NCI-H2196 treated with DMSO at 0.1 percent for 48 hours (cell line): ENCODE data around the gene CPSF2.
"Not testable (repeated sequence)": the region's sequence is repeated elsewhere in the genome, so short reads cannot be mapped to it uniquely, and the experiment has no call there.

Experiments
- DNase-seq: peaks from one replicate; lab custom pipeline; 2025; ENCODE audit not compliant: unreplicated experiment; lab: John Stamatoyannopoulos, UW

The CPSF2 gene

DNA sequence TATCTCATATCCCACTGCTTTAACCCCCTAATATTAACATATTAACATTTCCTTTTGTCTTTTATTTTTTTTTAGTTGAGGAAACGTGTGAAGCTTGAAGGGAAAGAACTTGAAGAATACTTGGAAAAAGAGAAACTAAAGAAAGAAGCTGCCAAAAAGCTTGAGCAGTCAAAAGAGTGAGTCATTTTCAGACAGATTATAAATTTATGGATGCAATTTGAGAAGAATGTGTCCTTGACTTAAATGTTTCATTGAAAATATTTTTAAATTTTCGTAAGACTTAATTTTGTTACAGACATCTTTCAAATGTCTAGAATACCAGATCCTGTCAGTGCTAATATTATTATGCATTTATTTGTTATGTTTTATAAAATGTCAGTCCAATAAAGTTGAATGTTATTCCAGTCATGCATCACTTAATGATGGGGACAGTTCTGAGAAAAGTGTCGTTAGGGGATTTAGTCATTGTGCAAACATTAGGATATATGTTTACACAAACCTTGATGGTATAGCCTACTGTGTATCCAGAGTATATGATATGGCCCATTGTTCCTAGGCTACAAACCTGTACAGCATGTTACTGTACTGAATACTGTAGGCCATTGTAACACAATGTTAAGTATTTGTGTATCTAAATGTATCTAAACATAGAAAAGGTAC, 32.6 kb downstream of the CPSF2 start:
- DNase-seq: no peak

DNA sequence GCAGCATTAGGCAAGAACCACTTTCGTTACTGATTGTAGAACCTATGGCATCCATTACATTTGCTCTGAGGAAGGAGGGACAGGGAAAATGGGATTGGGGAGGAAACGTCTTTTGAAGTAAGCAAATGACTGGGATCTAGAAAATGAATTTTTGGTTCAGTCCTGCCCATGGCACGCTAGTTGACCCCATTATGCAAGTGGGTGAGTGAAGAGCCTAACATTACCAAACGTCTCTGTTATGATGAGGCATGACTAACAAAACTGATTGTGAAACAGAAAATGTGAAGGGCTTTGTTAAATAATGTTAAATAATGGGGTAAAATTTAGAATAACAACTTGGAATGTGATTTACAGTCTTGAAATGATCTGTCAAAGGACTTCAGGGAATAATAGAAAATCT, 38.9 kb downstream of the CPSF2 start:
- no peak for DNase-seq

DNA sequence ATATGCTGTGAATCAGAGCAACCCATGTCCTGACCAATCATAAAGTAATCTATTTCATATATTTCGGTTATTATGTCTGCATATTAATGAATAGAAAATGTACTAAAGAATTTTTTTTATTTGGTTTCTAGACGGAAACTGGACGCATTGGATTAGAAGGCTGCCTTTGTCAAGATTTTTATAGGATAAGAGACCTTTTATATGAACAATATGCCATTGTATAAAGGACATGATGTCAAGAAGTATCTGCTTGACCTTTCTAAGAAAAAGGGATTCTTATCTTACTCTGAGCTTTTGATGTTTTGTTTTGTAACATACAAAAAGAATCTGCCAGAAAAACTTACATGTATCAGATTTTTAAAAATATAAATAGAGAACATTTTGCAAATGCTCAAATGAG, 39.8 kb downstream of the CPSF2 start:
- DNase-seq: no peak

DNA sequence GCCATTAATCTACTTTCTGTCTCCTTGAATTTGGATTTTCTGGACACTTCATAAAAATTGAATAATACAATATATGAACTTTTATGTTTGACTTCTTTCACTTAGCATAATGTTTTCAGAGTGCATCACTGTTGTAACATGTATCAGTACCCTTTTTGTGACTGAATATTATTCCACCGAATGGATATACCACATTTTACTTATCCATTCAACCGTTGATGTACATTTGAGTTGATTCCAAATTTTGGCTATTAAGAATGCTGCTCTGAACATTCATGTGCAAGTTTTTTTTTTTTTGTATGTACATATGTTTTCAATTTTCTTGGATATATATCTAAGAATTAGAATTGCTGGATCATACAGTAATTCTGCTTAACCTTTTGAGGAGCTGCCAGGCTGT, 43.2 kb downstream of the CPSF2 start:
- DNase-seq: no peak

DNA sequence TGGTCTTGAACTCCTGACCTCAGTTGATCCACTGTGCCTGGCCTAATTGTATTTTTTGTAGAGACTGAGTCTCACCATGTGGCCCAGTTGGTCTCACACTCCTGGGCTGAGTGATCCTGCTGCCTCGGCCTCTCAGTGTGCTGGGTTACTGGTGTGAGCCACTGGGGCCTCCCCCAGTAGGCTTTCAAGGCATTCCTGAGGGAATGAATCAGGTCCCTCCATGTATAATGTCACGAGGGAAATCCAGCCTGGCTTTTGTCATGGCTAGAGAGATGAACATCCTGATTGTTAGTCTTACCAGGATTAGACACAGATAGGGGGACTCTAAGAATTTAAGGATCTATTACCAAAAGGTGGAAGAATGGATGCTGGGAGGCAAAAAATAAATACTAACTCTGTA, 51.9 kb downstream of the CPSF2 start:
- DNase-seq: no peak

DNA sequence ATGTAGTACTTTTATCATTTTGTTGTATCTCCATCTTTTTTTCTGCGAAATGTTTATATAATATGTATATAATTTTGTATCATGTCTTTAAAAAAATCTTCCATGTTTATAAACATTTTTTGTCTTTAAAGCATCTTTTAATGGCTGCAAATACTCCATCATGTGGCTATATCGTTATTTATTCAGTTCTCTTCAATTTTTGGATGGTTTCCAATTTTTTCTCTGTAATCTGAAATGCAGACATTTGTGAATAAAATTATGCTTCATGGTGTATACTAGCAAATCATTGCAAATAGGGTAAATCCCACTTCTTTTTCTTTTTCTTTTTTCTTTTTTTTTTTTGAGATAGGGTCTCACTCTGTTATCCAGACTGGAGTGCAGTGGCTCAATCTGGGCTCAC, 54.0 kb downstream of the CPSF2 start:
- DNase-seq: no peak

DNA sequence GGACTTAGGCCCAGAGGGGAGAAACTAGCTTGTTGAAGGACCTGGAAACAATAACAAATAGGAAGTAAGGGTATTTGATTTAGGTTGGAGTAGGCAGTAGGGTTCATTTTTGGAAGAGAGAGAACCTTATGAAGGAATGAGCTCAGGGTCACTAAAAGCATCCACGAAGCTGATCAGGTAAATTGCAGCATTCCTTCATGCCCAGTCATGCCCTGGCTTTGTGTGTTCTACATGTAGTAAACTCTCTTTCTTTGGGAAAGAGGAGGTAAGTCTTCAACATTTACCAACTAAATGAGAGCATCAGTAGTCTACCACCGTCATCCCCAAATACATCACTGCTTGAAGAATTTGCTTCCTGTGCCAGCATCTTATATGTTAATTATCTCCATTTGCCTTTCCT, 54.7 kb downstream of the CPSF2 start:
- DNase-seq: no peak

DNA sequence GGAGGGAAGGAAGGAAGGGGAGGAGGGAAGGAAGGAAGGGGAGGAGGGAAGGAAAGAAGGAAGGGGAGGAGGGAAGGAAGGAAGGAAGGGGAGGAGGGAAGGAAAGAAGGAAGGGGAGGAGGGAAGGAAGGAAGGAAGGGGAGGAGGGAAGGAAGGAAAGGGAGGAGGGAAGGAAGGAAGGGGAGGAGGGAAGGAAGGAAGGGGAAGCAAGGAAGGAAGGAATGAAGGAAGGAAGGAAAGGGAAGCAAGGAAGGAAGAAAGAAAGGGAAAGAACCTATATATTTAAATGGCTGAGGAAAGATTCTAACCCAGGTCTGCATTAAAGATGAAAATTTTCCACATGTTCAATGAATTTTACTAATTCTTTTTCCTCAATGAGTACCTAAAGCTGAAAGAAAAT, 57.4 kb downstream of the CPSF2 start:
- not testable (repeated sequence) for DNase-seq

DNA sequence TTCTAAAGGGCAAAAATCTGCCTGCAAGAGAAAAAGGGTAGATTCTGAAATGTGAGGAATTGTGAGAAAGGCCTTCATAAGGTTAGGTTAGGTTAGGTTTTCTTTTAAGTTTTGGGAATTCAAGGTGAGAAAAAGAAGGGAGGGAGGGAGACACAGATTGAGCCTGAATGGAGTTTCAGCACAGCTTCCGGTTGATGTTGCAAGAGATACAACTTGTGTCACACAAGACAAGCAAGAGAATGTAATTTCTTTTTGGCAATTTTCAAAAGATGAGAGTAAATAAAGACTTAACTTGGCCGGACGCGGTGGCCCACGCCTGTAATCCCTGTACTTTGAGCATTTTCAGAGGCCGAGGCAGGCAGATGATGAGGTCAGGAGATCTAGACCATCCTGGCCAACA, 63.8 kb downstream of the CPSF2 start:
- no peak for DNase-seq

DNA sequence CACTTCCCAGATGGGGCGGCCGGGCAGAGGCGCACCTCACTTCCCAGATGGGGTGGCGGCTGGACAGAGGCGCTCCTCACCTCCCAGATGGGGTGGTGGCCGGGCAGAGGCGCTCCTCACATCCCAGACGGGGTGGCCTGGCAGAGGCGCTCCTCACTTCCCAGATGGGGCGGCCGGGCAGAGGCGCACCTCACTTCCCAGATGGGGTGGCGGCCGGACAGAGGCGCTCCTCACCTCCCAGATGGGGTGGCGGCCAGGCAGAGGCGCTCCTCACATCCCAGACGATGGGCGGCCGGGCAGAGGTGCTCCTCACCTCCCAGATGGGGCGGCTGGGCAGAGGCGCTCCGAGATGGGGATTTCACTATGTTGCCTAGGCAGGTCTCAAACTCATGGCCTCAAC, 65.8 kb downstream of the CPSF2 start:
- DNase-seq: not testable (repeated sequence)

DNA sequence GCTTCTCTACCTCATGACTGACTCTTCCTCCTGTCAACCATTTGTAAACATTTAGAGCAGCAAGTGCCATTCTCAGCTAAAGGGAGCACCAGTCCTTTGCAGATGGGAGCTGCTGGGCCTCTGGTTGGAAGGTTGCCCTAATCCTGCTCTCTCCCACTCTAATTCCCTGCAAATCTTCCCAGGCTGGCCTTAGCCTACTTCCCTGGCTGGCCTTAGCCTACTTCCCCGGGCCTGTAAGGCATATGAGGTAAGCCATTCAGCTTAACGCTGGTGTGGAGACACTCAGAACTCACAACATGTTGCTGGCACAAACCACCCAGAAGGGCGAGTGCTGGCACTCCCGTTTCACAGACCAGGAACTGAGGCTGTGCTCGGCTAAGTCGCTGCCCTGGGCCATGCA, 69.0 kb downstream of the CPSF2 start:
- no peak for DNase-seq

DNA sequence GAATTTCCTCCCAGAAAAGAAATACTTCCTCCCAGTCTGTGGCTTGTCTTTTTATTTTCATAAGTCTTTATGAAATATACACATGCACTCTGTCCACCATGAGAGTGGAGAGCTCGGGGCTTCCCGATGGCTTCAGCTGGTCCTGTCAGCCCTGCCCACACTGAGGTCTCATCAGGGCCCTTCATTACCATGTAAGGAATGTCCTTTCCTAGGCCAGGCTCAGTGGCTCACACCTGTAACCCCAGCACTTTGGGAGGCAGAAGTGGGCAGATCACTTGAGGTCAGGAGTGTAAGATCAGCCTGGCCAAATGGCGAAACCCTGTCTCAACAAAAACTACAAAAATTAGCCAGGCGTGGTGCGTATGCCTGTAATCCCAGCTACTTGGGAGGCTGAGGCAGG, 77.0 kb downstream of the CPSF2 start:
- DNase-seq: no peak

DNA sequence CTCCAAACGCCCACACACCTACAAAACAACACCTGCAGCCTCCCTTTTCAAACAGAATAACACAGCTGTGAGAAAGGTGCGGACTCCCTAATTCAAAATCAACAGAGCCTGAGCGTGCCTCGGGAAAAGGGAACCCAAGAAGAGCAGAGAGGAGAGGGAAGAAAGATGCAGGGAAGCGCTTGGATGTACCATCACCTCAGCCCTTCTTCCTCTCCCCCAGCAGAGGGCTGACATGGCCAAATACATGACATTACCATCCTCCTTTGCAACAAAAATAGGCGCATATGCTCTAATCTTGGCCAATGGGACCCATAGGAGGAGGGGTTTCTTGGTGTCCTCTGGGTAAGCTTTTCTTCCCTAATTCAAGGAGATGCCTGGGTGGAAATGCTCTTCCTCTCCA, 78.0 kb downstream of the CPSF2 start:
- no peak for DNase-seq

DNA sequence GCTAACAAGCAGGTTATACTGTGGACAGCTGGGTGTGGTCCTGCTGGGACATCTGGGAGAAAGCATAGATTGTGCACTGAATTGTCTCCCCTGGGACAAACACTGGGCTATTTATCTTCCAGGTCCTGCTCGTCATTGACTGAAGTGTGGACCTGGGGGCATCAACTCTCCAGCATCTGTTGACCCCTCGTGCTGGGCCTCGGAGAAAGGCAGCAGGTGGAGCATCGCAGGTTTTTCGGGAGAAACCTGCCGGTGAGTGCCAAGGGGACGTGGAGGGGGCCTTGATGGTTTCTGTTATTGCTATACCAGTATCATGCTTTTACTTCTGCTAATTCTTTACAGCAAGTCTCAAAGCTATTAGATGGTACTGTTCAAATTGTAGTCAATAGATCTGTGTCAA, 81.3 kb downstream of the CPSF2 start:
- DNase-seq: no peak

DNA sequence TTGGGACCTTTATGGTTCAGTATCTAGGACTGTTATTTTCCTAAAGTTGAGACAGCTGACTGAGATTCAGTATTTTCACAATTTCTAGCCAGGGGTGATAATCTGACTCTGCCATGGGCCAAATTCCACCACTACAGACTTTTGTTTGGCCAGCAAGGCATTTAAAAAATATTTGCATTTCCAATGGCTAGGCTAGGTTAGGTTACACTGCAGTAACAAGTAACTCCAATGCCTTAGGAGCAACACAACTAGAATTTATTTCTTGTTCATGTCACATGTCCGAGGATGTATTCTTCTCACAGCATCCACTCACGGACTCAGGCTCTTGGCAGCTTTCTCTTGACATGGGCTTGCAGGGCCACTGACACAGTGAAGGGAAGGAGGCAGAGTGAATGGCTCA, 83.0 kb downstream of the CPSF2 start:
- no peak for DNase-seq

DNA sequence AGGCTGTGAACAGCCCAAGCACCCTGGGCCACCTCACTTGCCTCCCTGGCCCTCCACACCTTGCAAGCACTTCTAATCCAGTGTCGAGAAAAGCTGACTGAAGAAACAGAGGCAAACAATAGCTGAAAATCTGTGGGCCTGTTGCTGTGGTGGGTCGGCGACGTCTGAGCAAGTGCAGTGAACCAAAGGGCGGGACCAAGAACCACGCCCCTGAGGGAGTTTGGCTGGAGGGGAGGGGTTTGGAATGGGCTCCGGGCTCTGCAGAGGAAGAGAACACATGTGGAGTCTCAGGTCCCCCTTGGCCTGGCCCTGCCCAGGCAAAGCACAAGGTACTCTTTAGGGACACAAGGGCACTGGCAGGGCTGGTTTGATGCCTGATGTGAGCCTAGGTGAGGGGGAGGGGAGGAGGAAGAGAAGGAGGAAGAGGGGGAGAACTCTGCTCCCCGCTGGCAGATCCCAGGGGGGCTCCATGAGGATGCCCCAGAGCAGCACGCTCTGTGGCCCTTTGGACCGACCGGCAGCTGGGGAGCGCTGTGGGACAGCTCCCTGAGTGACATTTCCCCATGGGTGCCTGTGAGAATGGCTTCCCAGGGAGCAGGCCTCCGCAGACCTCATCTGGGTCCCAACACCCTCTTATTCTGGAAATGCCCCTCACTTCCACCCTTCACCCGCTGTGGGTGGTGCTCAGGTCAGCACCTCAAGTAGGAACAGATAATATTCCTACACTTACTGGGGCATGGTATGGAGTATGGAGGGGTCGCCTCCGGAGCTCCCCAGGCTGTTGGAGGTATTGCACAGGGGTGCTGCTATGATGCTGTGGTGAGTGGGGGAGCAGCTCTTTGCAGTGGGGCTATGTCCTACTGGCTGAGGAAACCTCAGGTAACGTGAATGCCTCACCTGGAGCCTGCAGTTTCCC, 85.5 kb downstream of the CPSF2 start:
- DNase-seq: no peak

DNA sequence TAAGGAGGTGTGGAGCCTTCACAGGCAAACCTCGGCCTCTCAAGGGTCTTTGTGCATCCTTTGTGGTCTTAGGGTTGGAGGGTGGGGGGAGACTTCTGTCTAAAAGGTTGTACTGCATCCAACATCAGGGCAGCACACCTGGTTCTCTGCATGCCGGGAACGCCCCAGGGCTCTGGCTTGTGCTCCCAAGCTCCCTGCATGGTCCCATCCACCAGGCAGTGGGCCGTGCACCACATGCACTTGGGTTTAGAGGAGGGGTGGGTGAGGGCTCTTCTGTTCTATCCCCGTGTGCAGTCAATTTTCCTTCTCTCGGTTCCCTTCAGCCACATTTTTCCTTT, 86.1 kb downstream of the CPSF2 start:
- no peak for DNase-seq

DNA sequence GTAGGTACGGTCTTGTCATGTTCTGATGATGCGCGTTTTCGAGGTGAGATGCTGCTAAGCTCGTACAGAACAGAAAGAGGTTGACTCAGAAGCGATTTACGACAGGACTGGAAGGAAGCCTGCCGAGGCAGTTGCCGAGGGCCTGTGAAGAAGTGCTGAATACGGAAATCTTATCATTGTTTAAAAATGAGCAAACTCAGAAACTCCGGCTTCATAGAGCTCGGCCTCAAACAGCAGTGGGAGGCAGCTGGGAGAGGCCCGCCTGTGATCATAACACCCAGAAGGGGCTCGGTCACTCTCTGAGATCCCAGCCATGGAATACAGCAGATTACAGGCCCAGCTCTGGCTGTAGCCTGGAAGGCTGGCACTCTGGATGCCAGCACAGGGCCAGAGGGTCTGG, 87.4 kb downstream of the CPSF2 start:
- no peak for DNase-seq

DNA sequence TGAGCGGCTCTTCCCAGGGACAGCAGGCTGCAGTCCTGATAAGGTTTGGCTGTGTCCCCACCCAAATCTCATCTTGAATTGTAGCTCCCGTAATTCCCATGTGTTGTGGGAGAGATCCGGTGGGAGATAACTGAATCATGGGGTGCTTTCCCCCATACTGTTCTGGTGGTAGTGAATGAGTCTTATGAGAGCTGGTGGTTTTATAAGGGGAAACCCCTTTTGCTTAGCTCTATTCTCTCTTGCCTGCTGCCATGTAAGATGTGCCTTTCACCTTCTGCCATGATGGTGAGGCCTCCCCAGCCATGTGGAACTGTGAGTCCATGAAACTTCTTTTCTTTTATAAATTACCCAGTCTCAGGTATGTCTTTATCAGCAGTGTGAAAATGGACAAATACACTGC, 91.4 kb downstream of the CPSF2 start:
- not testable (repeated sequence) for DNase-seq

DNA sequence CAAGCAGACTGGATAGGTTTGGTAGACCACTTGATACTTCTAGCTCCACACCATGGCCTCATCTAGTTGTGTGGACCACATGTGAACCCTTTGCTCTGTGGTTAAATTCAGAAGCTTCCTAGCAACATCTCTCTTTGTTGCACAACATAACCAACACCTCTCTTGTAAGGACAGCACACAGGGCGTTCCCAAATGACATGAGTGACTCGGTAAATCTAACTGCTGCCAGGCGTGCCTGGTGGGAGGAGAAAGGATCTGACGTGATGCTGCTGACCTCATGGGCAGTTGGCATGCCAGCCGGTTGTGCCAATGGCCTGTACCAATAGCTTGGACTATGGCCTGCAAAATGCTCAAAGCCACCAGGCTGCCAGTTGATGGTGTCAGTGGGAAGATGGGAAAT, 93.8 kb downstream of the CPSF2 start:
- no peak for DNase-seq

DNA sequence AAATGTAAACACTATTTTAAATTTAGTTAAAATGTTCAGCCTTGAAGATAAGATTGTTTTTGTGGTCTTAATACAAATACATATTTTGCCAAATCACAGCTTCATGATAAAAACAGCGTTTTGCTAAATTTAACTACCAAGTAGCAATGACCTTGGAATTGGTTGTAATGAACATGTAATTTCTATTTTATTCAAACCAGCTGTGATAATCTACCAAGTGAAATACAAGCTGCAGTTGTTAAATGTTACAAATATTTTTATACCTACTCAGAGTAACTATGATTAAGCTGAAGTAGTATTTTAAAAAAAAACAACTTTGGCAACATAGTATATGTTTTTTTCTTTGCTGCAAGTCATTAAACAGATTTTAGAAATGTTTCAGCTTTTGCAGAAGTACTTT, 96.2 kb downstream of the CPSF2 start:
- no peak for DNase-seq
